Measurements from ENCODE around the gene BMERB1.
"Not testable (repeated sequence)": the region's sequence is repeated elsewhere in the genome, so short reads cannot be mapped to it uniquely, and the experiment has no call there.

Gene BMERB1

GRCh38 chr16:15434425-15435215 lies at the start of gene BMERB1:
Gene BMERB1, plus strand, starts transcription at chr16:15434588. Its CDS starts 66 bp downstream, at chr16:15434654.
- peak; percentile 96 for DNase-seq (ENCODE audit: low spot score)

- DNase-seq (ENCODE audit: low spot score) = not testable (repeated sequence)
Measured at GRCh38 chr16:15388060-15388459, 46.3 kb upstream of the BMERB1 start.

GRCh38 chr16:15389916-15390315 lies 44.5 kb upstream of the BMERB1 start:
- not testable (repeated sequence) for DNase-seq (ENCODE audit: low spot score)

GRCh38 chr16:15393025-15393424 lies 41.4 kb upstream of the BMERB1 start:
- DNase-seq (ENCODE audit: low spot score) = not testable (repeated sequence)

- DNase-seq (ENCODE audit: low spot score) = peak; percentile 62
Measured at GRCh38 chr16:15395631-15396508, 38.5 kb upstream of the BMERB1 start, which contains the start of gene MPV17L. Gene MPV17L, plus strand, starts transcription at chr16:15395754. Its CDS starts 144 bp downstream, at chr16:15395898.

GRCh38 chr16:15396509-15396829 lies 37.9 kb upstream of the BMERB1 start:
- DNase-seq (ENCODE audit: low spot score) = not testable (repeated sequence)

GRCh38 chr16:15396948-15397594 lies 37.3 kb upstream of the BMERB1 start:
- no peak for DNase-seq (ENCODE audit: low spot score)

GRCh38 chr16:15398618-15399316 lies 35.6 kb upstream of the BMERB1 start:
- DNase-seq (ENCODE audit: low spot score) = no peak

- no peak for DNase-seq (ENCODE audit: low spot score)
Measured at GRCh38 chr16:15399317-15399716, 35.1 kb upstream of the BMERB1 start.

- DNase-seq (ENCODE audit: low spot score) = not testable (repeated sequence)
Measured at GRCh38 chr16:15400314-15400713, 34.1 kb upstream of the BMERB1 start.

GRCh38 chr16:15401972-15402371 lies 32.4 kb upstream of the BMERB1 start:
- no peak for DNase-seq (ENCODE audit: low spot score)

- no peak for DNase-seq (ENCODE audit: low spot score)
Measured at GRCh38 chr16:15403392-15403995, 30.9 kb upstream of the BMERB1 start.

- not testable (repeated sequence) for DNase-seq (ENCODE audit: low spot score)
Measured at GRCh38 chr16:15404091-15404490, 30.3 kb upstream of the BMERB1 start.

GRCh38 chr16:15404792-15405191 lies 29.6 kb upstream of the BMERB1 start:
- no peak for DNase-seq (ENCODE audit: low spot score)

GRCh38 chr16:15407756-15408155 lies 26.6 kb upstream of the BMERB1 start:
- not testable (repeated sequence) for DNase-seq (ENCODE audit: low spot score)

- not testable (repeated sequence) for DNase-seq (ENCODE audit: low spot score)
Measured at GRCh38 chr16:15409476-15409875, 24.9 kb upstream of the BMERB1 start.

GRCh38 chr16:15415511-15415985 lies 18.8 kb upstream of the BMERB1 start:
- DNase-seq (ENCODE audit: low spot score) = no peak

GRCh38 chr16:15417197-15417596 lies 17.2 kb upstream of the BMERB1 start:
- DNase-seq (ENCODE audit: low spot score) = no peak

- DNase-seq (ENCODE audit: low spot score) = peak; percentile 16
Measured at GRCh38 chr16:15418206-15418605, 16.2 kb upstream of the BMERB1 start.

GRCh38 chr16:15421696-15422095 lies 12.7 kb upstream of the BMERB1 start:
- not testable (repeated sequence) for DNase-seq (ENCODE audit: low spot score)

- no peak for DNase-seq (ENCODE audit: low spot score)
Measured at GRCh38 chr16:15422222-15422621, 12.2 kb upstream of the BMERB1 start.

Data from AG20443 (cell line).